NCI-H128 (cell line): ENCODE data around the gene B3GALT4.
"Not testable (repeated sequence)": the region's sequence is repeated elsewhere in the genome, so short reads cannot be mapped to it uniquely, and the experiment has no call there.

Source experiments
- DNase-seq: peaks from one replicate; lab custom pipeline; 2025; ENCODE audit not compliant: unreplicated experiment; lab: John Stamatoyannopoulos, UW

Gene B3GALT4, protein sequence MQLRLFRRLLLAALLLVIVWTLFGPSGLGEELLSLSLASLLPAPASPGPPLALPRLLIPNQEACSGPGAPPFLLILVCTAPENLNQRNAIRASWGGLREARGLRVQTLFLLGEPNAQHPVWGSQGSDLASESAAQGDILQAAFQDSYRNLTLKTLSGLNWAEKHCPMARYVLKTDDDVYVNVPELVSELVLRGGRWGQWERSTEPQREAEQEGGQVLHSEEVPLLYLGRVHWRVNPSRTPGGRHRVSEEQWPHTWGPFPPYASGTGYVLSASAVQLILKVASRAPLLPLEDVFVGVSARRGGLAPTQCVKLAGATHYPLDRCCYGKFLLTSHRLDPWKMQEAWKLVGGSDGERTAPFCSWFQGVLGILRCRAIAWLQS

DNA sequence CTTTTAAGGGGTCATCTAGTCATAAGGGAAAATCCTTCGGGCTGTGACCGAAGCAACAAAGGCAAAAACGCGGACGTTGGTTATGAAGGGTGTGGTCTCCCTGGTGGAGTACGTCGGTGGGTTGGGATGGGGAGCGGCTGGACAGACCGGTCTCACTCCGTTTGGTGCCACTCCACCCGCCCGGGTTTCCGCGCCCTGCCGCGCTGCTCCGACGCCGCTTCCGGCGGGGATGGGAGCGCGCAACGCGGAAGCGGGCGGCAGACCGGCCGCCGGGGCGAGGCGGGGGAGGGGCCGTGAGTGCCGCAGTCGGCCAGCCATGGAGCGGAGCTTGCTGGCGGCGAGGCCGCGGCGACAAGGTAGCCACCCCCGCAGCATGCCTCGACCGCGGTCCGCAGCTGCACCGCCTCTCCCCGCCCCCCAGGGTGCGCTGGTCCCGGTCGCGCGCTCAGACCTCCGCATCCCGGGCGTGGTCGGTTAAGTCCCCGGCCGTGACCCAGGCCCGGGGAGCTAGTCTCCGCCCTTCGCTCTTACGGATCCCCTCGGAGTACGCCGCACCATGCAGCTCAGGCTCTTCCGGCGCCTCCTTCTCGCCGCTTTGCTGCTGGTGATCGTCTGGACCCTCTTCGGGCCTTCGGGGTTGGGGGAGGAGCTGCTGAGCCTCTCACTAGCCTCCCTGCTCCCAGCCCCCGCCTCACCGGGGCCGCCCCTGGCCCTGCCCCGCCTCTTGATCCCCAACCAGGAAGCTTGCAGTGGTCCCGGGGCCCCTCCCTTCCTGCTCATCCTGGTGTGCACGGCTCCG, at the start of gene B3GALT4:
Gene B3GALT4 (plus strand): TSS at position 260 of the 799 bp plus-strand sequence. CDS start 297 bp downstream, at position 557.
- DNase-seq = peak; percentile 48

DNA sequence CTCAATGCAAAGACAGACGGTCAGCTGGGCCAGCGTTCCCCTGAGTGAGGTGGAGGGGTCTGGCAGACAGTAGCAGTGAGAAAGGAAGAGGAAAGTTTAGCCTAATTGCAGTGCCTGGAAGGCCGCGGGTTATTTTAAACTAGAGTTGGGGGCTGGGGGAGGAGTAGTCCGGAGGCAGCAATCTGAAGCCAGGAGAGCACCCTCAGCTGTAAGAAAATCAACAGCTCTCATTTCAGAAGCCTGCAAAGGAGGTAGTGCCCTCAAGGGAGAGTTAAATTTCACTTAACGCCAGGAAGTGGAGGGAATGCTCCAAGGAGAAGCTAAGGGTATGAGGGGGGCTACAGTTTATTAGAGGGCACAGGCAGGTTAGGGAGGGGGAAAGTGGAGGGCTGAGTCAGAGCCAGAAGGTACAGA, 41.7 kb upstream of the B3GALT4 start:
- no peak for DNase-seq

DNA sequence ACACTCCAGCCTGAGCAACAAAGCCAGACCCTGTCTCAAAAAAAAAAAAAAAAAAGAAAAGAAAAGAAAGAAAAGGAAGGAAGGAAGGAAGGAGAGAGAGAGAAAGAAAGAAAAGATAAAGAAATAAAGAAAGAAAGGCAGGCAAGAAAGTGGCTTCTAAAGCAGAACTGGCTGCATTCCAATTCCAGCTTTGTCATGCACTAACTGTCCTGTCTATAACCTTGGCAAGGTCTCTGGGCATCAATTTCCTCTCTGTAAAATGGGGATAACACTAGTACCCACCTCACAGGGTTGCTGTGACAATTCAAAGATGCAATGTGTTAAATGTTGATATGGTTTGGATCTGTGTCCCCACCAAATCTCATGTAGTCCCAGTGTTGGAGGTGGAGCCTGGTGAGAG, 40.6 kb upstream of the B3GALT4 start:
- no peak for DNase-seq

DNA sequence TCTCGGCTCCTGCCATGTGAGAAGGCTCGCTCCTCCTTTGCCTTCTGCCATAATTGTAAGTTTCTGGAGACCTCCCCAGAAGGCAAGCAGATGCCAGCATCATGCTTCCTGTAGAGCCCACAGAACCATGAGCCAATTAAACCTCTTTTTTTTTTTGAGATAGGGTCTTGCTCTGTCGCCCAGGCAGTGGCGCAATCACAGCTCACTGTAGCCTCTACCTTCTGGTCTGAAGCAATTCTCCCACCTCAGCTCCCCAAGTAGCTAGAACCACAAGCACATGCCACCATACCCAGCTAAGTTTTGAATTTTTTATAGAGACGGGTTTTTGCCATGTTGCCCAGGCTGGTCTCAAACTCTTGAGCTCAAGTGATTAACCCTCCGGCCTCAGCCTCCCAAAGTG, 40.1 kb upstream of the B3GALT4 start:
- no peak for DNase-seq

DNA sequence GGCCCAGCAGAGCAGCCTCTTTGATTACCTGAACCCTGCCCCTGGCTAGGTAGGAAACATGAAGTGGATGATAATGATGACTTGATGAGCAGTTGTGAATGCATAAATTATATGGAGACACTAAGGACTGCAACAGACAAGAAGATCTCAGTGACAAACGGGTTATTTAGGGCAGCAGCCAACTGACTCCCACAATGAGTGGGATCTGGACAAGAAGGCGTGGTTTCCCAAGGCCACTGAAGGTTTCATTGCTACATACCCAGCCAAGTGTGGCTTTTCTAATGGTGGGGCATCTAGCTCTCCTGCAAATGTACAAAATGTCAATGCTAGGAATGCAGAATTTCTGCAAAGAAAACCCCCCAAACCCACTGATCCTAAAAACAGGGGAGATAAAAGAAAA, 39.2 kb upstream of the B3GALT4 start:
- no peak for DNase-seq

GRCh38 chr6:33241968-33242367, 35.0 kb upstream of the B3GALT4 start:
- DNase-seq = no peak

- no peak for DNase-seq
Observed at GRCh38 chr6:33243476-33243875, 33.4 kb upstream of the B3GALT4 start.

- DNase-seq = peak; percentile 66
Observed at GRCh38 chr6:33247977-33248642, 28.8 kb upstream of the B3GALT4 start.

GRCh38 chr6:33248643-33248931, 28.3 kb upstream of the B3GALT4 start:
- DNase-seq = no peak

GRCh38 chr6:33248932-33249731, 27.8 kb upstream of the B3GALT4 start:
- DNase-seq = peak; percentile 98

- DNase-seq = no peak
Observed at GRCh38 chr6:33249732-33250630, 26.9 kb upstream of the B3GALT4 start.

GRCh38 chr6:33250731-33251130, 26.2 kb upstream of the B3GALT4 start:
- DNase-seq = no peak

DNA sequence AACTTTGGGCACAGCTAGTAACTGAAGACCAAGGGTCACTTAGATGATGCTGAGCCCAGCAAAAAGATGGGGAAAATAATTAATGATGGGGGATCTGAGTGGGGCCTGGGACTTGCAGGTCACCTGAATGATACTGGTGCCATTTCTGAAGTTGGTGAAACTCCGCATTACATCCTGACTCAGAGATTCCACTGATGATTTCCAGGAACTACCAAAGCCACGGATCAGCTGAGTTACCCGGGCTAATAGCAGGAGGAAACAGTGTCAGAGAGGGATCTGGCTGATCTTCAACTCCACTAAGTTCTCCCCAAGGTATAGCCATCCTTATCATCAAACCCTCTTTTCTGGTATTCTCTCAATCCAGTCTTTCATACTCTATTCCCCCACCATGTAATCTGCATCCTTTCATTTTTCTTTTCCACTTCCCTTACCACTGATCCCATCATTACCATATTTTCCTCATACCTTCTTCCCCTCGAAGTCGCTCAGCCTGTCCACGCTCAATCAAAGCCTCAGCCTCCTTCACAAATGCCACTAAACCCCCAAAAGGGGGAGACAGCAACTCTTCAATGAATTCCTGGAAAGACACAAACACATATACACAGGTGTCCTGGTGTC, 25.4 kb upstream of the B3GALT4 start:
- DNase-seq = no peak

- no peak for DNase-seq
Observed at GRCh38 chr6:33252759-33253158, 24.2 kb upstream of the B3GALT4 start.

DNA sequence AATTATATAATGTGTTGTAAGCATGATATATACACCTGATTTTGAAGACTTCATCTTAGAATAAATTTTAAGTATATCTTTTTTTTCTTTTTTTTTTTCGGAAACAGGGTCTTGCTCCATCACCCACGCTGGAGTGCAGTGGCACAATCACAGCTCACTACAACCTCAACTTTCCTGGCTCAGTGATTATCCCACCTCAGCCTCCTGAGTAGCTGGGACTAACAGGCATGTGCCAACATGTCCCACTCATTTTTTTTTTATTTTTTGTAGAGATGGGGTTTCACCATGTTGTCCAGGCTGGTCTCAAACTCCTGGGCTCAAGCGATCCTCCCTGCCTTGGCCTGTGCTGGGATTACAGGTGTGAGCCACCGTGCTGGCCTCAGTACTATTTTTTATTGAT, 22.3 kb upstream of the B3GALT4 start:
- no peak for DNase-seq

GRCh38 chr6:33259032-33259431, 17.9 kb upstream of the B3GALT4 start:
- no peak for DNase-seq

DNA sequence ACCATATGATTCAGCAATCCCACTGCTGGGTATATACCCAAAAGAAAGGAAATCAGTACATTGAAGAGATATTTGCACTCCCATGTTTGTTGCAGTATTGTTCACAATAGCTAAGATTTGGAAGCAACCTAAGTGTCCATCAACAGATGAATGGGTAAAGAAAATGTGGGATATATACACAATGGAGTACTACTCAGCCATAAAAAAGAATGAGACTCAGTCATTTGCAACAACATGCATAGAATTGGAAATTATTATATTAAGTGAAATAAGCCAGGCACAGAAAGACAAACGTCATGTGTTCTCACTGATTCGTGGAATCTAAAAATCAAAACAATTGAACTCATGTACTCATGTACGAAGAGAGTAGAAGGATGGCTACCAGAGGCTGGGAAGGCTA, 14.4 kb upstream of the B3GALT4 start:
- DNase-seq = not testable (repeated sequence)

GRCh38 chr6:33264015-33264414, 12.9 kb upstream of the B3GALT4 start:
- no peak for DNase-seq

GRCh38 chr6:33271117-33271467, 5.8 kb upstream of the B3GALT4 start:
- DNase-seq = no peak
